COLO668 (cell line): ENCODE data around the gene TVP23C.

Source experiments
- DNase-seq: peaks from one replicate; lab custom pipeline; 2025; ENCODE audit not compliant: unreplicated experiment; lab: John Stamatoyannopoulos, UW

Gene TVP23C

DNA sequence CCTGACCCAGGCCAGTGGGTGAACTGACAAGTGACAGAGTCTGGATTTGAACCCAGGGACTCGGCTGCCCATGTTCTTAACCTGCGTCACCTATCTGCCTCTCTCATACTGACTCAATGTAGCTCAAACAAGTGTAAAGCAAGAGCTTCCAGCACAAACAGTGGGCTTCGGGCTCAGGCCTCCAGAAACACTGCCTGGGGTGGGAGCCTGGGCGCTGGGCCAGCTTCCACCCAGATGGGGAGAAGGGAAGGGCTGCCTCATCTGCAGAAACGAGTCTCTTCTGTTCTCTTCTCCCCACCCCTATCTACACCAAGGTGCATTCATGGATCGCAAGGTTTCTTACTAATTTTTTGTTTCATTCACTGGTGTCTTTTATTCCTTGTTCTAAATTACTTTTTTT is 97.2 kb downstream of the TVP23C start:
- DNase-seq = no peak

DNA sequence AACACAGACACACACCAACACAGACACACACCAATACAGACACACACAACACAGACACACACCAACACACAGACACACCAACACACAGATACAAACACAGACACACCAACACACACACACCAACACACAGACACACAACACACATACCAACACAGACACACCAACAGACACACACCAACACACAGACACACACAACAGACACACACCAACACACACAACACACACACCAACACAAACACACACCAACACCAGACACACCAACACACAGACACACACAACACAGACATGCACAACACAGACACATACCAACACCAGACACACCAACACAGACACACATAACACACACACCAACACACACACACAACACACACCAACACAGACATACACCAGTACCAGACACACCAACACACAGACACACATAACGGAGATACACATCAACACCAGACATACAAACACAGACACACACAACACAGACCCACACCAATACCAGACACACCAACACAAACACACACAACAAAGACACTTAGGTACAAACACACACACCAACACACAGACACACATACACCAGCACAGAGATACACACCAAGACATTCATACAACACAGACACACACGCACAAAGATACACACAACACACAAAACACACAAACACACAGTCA is 98.1 kb downstream of the TVP23C start:
- DNase-seq = no peak

DNA sequence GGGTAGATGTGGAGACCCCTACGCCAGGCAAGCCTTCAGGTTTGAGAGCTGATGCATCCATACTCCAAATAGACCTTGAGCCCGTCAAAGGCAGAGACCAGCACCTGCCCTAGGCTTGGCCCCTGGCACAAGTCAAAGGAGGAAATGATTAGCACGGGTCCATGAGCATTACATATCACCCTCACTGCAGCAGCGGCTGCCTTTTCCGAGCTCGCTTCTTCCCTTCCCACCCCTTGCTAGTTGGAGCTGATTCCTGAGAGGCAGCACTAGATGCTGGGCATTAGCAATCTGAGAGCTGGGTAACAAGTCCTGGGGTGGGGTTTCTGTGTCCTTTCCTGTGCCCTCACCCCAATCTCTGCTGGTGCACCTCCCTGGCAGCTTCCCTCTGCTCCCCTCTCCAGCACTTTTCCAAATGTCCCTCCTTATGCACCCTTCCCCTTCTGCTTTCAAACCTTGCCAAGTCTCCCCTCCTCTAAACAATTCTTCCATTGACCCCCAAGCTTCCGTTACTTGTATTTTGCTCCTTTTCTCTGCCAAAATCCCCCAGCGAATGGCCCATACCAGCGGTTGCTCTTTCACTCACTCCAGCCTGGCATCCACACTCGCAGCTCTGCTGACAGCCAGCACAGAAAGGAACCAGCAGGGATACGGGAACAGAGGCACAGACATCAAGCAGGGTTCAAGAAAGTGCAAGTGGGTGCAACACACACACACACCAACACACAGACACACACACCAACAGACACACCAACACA is 98.9 kb downstream of the TVP23C start:
- DNase-seq = no peak

DNA sequence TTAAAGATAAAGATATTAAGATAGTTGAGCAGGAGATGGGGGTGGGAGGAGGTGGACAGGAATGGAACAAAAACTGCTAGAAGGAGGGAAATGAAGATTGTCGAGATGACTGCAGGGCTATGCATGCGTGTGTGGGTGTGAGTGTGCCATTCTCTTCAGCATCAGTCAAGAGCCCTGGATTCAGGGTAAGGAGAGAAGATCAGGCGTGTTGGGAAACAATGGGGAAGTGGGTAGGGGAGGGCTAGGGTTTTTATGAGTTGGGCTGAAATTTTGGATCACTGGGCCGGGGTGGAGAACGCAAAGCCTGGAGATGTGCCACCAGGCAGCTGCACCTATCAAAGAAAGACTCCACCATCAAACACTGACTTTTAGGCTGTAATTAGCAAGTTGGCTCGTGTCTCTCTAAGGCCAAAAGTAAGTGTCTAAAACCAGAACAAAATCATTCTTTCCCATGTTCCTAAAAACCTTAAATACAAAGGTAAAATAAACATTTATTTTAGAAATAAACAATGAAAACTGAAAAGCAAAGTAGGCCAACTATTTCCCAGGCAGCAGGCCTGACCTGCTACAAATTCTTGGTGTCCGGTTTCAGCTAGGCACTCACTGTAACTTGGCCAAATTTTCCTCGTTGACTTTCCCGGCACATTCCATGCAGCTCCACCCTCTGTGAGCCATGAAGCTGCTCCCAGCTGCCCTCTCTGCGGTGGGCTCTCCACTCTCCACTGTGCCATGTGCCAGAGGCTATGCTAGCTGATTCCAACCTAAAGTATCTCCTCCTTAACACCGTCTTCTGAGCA is 100.1 kb downstream of the TVP23C start:
- no peak for DNase-seq

DNA sequence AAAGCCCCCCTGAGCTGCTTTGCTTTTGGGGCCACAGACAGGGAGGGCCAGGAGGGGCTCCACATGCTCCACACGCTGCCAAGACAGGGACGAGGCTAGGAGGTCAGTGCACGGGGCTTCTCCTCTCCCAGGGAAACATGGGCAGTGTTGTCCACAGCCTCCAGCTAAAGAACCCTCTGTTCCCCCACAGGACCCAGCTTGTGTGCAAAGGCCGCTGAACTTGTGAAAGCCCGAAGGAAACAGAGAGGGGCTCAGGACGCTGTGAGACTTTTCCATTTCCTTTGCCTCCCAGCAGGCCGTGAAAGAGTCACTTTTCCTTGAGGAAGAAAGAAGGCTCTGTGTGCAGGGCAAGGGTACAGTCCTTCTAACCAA is 105.6 kb downstream of the TVP23C start:
- no peak for DNase-seq

DNA sequence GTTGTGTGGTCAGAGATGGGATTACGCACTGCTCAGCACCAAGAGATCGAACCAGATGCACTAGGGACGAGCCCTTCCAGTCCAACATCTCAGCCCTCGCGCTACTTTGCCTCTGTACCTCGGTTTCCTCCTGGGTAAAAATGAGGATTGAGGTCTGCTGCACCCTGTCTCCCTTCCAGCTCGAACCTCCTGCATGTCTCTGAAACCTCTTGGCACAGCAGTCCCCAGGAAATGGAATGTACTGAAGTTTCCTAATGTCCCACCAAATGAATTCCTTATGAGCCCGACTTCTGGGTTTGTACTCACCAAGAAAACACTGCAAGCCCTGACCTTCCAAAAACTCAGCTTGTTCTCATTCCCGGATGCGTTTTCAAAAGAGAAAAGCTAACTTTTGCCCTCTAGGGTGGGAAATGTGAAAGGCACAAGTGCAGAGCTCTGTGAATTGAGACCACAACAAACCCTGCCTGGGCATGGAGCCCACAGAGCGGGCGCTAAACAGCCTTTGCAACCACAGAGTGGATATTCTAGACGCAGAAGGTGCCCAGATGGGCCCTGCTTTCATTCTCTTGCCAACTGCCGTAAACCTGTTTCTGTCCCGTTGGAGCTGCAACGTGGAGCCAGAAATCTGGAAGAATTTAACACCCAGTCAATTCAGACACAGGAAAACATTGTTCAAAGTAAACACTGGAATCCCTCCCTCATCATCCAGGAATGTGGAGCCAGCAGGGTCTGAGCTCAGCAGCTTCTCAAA is 106.1 kb downstream of the TVP23C start:
- DNase-seq = no peak

GRCh38 chr17:15456496-15456895 is 106.8 kb downstream of the TVP23C start:
- DNase-seq = no peak

DNA sequence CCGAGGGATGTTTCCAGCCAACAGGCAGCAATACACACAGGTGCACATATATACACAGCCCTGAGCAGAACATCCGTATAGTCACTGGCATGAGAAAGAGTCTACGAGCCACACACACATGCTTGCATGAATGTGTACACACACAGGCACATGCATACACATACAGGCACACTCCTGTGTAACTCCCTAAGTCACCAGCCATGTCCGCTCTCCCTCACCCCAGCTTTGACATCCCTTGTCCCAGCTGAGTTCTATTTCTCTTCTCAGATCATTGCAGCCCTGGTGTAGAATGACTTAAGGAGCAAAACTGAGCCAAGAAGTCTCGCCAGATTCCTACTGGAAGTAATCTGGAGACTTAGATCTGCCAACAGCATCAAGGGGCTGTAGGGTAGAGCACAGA is 108.9 kb downstream of the TVP23C start:
- no peak for DNase-seq

- DNase-seq = no peak
These were observed 109.5 kb downstream of the TVP23C start for GRCh38 chr17:15453782-15454181.

- no peak for DNase-seq
These were observed 110.0 kb downstream of the TVP23C start for GRCh38 chr17:15453246-15453645.

GRCh38 chr17:15452746-15453145 is 110.5 kb downstream of the TVP23C start:
- no peak for DNase-seq
